Vagina (tissue), 2 donors: ENCODE data around the gene KRTAP1-1.
"Not testable (repeated sequence)": the region's sequence is repeated elsewhere in the genome, so short reads cannot be mapped to it uniquely, and the experiment has no call there.

Experiments used
- POLR2A ChIP-seq, 2 donors: fragments of 450-650 bp; IDR thresholded peaks; one replicate each; pipeline ENCODE4 v1.6.1; 2017; ENCODE audit warnings: antibody characterized with exemption in 2 of 2, mild to moderate bottlenecking in 2 of 2, moderate library complexity in 2 of 2
- TF ChIP-seq, protein P1 (sequence below), 3 experiments: fragments of 450-650 bp in 2 of 3; fragments of 200-600 bp in 1 of 3; sonication (generic) in 1 of 3; IDR thresholded peaks; one replicate each; pipeline ENCODE4 v1.5.1; 2017 to 2019; ENCODE audit warnings: antibody characterized with exemption in 3 of 3, mild to moderate bottlenecking in 2 of 3, moderate library complexity in 2 of 3

DNA sequence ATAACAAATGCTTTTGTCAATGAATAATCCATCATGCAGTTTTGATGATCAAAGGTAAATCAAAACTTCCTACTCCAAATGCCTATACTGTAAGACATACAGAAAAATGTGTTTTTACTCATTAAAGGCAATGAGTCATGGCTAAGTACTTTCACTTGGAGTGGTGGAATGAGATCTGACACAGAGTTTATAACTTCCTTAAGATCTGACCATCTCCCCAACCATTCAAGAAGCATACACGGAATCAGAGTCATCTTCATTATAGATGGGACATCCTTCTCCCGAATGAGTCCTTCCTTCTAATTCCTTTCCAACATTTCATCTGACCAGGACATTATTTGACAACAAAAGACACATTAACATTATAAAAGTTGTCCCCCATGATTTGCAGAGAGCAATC lies 42.2 kb upstream of the KRTAP1-1 start:
- TF ChIP-seq, protein P1, sequence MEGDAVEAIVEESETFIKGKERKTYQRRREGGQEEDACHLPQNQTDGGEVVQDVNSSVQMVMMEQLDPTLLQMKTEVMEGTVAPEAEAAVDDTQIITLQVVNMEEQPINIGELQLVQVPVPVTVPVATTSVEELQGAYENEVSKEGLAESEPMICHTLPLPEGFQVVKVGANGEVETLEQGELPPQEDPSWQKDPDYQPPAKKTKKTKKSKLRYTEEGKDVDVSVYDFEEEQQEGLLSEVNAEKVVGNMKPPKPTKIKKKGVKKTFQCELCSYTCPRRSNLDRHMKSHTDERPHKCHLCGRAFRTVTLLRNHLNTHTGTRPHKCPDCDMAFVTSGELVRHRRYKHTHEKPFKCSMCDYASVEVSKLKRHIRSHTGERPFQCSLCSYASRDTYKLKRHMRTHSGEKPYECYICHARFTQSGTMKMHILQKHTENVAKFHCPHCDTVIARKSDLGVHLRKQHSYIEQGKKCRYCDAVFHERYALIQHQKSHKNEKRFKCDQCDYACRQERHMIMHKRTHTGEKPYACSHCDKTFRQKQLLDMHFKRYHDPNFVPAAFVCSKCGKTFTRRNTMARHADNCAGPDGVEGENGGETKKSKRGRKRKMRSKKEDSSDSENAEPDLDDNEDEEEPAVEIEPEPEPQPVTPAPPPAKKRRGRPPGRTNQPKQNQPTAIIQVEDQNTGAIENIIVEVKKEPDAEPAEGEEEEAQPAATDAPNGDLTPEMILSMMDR (IDR thresholded peaks at IDR 0.05): not testable (repeated sequence)
- not testable (repeated sequence) for TF ChIP-seq POLR2A (IDR thresholded peaks at IDR 0.05)
